Stimulated activated CD8-positive, alpha-beta memory T cell treated with anti-CD3 and anti-CD28 coated beads, Interleukin-7, amount 100 ng/mL, for 4 hours (primary cell): ENCODE results near the gene DAAM2.

Experiments
- DNase-seq, 2 donors: peaks; one replicate each; pipeline ENCODE4 v3.0.0-alpha.2; 2020; ENCODE audit warnings: low read depth in 2 of 2

The DAAM2 gene

DNA sequence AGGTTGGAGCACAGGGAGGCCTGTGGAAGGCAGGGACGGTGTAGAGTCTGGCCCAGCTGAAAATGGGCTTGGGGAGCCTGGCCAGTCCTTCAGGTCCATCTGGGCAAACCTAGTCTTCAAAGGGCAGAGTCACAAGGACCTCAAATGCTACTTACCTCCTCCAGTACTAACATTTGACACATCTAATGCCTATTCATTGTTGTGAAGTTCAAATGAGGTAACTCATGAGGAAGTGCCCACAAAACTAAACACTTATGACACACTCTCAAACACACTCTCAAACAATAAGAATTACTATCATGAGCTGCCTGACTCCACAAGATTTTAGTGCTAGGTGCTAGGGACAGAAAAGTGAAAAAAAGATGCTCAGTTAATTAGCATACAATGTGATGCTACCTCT is 27.1 kb downstream of the DAAM2 start:
- DNase-seq = no peak

DNA sequence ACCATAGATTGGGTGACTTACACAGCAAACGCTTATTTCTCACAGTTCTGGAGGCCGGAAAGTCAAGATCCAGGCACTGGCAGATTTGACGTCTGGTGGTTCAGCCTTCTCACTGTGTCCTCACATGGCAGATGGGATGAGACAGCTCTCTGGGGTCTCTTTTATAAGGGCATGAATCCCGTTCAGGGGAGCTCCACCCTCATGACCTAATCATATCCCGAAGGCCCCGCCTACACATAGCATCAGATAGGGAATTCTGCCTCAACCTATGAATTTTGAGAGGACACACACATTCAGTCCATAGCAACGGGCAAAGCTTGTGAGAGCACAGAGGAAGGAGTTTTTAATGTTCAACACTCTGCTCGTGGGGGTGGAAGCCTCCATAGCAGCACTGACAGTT is 27.5 kb downstream of the DAAM2 start:
- no peak for DNase-seq

DNA sequence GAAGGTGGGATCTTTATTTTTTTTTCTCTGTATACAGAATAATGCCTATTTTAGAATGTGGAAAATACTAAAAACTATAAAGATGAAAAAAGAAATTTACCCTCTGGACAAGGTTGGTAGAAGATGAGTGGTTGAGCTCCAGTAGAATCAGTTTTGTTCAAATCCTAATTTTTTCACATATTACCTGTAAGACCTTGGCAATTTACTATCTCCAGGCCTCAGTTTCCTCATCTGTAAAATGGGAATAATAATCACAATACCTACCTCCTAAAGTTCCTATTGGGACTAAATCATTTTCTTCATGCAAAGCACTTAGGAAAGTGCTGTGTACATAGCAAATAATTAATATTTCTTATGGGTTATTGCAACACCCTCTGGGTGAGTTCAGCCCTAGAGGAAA is 28.4 kb downstream of the DAAM2 start:
- no peak for DNase-seq

DNA sequence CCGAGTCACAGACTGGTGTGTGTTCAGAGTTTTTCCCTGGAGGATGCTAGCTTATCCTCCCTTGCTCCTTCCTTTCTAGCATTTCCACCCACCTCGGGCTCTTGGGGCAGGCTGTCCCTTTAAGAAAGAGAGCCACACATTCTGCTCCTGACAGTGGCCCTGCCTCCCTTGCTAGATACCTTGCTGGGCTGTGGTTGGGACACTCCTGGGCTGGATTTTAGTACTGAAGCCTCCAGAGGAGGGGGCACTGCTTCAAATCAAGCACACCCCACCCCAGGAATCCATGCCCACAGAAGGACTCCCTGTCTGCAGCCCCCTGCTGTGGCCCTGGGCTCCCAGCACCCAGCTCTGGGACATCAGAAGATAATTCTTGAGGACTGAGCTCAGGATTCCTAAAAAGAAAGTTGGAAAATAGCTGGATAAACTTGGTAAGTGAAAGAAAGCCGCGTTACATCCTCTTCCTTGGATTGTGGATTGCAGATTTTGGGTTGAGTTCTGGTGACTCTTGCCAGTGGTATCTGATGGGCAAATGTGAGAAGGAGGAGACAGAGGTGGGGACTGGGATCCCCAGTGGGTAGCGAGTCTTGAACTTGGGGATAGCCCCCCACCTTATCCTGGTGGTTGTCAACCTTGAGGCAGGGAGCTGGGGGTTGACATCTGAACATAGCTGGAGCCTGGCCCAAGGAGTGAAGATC is 29.0 kb downstream of the DAAM2 start:
- no peak for DNase-seq

DNA sequence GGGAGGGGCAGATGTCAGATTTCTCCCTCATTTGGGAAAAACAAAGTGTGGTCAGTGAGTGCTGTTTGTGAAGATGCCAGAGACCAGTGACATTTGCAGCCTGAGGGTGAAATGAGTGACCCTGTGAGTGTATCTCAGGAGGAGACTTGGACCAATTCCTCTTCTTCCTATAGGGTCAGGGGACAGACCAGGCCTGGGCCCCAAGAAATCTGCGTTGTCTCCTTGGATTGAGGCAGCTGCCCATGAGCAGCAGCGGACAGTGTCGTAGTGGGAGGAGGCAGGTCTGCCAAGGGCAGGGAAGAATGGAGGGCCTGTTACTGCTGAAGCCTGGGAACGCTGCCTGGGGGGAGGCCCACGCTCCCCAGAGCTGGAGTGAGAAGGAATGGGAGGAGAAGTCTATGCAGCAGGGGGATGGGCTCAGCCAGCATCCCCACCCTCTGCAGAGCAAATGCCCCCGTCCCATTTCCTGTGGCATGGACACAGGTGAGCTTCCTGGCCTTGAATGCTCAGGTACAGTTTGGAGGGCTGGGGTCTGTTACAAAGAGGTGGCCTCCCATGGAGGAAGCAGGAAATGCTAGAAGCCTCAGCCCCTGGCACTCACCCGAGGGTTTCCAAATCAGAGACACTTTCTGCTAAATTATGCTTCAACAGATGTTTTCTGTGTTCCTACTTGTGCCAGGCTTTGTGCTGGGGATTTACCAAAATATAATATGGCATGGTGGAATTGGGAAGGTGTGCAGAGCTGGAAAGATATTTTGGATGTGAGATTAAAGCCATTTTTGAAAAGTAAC is 29.8 kb downstream of the DAAM2 start:
- no peak for DNase-seq

DNA sequence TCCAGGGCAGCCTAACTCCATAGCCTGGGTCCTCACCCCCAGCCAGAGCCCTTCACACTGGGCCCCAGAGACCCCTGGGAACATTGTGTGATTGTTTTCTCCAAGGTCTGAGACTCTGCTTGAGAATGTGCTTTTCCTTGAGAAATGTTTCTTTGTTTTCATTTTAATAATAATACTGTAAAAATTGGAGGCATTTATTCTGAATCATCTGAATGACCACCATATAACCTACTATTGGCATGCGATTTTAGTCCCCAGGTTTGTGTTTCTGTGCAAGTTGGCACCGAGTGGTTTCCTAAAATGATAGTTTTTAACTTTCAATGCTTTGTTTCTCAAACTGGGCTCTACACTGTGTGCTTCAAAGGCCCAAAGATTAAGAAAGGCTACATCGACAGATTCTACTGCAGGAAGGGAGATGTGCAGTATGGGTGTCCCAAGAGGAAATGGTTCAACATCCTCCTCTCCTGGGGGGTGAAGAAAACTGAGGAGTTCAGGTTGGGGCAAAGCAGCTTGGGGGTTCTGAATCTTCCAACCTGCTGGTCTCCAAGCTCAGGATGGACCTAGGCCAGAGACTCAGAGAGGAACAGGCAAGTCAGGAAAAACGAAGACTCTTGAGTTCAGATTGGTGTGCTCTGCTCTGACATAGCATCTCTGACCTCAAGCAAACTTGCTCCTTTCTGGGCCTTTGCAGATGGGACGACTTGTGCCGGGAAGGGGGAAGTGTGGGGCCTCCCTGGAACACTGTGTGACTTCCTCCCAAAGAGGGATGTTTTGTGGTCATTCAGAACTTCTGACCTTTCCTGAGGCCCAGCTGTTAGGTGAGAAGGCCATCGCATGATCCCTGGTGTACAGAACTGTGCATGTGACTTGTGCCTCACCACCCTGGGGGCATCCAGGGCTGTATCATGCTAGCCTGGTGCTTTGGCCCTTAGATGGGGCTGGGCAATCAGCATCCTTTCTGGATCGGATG is 31.0 kb downstream of the DAAM2 start:
- DNase-seq = no peak

DNA sequence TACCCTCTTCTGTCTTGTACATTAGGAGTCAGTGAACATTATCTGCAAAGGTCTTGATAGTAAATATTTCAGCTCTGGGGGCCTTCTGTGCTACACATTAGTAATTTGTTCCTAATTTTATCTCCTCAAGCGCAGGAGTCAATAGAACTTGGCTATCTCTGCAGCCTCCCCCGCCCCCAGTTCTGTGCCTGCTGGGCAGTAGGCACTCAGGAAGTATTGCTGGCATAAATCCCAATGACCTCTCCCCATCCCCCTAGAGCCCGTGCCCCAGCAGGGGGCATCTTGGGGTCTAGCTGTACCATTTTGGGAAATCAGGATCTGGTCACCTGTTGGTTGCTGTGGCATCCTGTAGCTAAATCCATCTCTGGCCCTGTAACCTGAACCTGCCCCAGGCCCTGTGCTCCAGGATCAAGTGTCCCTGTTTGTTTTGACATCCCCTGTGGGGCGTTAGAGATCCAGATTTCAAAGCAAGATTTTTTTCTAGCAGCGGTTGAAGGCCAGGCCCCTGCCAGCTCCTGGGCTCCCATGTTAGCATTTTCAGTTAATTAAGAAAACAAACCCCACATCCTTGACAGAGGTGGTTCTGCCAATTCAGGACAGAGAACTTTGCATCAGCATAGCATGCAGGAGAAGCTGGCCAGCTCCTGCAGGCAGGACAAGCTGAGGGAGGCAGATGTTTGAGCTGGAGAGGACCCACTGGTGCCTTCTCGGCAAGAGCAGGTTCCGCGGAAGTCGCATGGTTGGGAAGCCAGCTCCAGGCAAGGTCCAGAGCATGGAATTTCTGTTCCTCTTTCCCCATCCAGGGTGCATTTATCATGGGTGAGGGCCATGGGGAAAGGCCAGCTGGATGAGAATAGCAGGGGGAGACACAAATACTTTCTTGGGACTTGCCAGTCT is 32.1 kb downstream of the DAAM2 start:
- DNase-seq = no peak

DNA sequence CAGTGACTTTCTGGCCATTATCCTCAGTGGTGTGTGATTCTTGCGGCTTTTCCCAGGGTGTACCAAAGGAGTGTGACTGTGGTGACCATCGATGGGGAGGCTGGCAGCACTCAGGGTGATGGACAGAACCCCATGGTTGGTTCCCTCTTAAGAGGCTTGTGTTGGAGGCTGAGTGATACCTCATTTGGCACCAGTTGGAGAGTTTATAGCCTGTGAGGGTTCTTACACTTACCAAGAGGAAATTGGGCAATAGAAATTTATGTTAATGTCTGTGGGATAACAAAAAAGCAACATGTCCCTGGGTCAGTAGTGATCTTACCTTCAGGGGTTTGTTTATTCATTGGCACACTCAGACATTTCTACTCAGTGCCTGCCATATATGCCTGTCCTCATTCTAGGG is 37.2 kb downstream of the DAAM2 start:
- DNase-seq = no peak

DNA sequence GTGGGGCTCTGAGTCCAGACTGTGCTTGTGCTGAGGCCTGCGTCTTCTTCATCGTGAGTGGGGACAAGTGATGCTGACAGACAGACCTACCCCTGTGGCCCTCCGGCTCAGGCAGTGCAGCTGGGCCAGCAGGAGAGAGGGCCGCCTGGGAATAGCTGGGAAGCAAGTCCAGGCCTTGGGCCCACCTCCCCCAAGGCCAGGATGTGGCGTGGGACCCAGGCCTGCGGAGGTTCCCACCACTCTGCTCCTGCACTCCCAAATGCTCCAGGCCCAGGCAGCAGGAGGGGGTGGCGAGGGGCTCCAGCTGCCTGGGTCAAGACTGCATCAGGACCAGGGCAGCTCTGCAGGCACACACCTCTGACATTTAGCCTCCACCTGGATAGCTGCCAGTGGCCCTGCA is 38.3 kb downstream of the DAAM2 start:
- DNase-seq = no peak

DNA sequence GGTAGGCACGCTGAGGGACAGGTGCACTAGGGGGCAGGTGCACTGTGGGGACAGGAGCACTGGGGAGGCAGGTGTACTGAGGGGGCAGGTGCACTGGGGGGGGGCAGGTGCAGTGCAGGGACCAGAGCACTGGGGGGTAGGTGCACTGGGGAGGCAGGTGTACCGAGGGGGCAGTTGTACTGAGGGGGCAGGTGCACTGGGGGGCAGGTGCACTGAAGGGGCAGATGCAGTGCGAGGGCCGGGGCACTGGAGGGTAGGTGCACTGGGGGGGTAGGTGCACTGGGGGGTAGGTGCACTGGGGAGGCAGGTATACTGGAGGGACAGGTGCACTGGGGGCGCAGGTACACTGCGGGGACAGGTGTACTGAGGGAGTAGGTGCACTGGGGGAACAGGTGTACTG is 39.5 kb downstream of the DAAM2 start:
- DNase-seq = no peak

DNA sequence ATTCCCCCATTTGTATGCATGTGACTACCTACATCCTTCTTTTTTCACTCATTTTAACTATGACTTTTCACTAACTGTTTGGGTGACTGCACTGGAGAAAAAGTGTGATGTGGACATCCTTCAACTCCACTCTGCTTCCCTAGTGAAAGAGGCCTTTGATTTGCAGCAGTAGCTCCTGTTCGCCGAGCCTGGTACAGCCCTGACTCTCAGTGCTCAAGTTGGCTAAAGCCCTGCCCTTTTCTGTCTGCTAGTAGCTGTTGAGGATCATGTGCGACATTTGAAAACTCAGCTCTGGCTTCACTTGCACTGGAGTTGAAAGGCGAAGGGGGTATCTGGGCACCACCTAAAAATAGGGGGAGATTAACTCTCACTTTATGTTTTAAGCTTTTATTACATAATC is 42.1 kb downstream of the DAAM2 start:
- no peak for DNase-seq

DNA sequence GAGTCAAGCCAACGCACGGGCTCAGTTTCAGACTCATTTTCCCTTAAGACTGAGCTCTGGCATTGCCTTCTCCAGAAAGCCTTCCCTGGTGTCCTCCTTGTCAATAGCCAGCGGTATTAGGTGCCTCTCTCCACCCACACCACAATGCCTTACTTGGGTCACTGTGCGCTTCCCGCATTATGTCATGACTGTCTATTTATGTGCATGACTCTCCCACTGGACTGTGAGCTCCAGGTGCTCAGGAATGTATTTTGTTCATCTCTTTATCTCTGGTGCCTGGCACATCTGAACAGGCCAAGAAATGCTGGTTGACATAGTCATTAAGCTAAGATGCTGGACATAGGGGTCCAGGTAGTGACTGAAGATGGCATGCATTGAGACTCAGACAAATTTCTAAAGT is 42.7 kb downstream of the DAAM2 start:
- no peak for DNase-seq

DNA sequence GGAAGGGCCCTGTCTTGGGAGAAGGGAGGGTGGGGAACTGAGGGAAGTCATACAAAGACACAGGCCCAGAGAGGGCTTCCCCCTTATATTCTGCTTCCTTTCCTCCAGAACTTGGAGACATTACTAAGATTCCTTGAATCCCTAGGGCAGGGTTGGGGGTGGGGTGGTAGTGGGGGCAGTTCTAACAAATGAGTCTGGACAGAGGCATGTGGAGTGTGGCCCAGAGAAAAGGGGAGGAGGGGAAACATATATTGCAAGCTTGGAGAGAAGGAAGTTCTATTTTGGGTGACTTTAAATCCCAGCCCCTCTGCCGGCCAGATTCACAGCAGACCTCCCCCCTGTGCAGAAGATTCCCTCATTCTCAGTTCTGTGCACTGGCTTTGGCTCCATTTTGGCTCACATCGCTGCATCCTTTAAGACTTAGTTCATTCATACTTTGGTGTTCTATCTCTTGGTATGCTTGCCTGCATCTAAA is 43.7 kb downstream of the DAAM2 start:
- DNase-seq = no peak

DNA sequence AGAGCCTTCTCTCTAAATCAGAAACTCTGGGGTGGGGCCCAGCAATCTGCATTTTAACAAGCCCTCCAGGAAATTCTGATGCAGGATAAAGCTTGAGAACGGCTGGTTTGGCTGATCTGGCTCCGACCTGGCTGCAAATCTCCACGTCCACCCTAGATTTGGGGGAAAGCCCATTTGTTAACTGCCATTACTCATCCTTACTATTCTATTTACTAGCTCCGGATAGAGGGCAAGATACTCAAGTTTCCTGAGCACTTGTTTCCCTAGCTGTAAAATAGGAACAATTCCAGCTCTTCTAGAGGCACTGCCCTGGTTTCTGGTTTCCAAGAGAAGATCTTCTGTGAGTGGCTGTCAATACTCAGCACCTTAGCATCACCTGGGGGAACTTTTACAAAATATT is 44.4 kb downstream of the DAAM2 start:
- no peak for DNase-seq

DNA sequence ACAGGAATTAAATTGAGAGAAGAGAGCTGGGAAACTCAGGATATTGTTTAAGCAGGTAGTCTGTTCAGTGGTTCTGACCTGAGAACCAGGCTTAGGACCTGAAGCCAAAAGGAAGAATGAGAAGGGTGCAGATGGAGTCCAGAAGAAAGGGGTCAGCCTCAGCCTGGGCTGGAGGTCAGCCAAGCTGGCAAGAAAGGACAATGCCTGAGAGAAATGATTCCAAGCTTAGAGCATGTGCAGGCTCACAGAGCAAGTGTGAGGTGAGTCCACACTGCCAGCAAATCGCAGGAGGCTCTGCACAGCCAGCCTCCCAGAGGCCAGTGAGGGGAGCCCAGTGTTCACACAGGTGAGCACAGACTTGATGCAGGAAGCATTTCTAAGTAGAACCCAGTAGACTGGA is 47.3 kb downstream of the DAAM2 start:
- no peak for DNase-seq

DNA sequence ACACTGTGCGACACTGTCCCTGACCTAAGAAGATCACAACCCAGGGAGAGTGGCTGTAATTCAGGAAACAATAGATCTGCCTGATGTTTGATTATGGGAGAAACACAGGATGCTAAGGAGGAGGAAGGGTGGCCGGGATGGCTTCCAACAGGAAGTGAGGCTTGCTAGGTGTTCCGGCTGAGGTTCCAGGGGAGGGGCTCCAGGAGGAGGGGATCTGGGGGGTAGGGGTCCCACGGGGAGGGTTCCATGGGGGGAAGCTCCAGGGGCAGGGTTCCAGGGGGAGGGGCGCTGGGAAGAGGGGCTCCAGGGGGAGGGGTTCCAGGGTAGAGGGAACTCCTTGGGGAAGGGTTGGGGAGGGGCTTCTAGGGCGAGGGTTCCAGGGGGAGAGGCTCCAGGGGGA is 48.6 kb downstream of the DAAM2 start:
- DNase-seq = no peak

DNA sequence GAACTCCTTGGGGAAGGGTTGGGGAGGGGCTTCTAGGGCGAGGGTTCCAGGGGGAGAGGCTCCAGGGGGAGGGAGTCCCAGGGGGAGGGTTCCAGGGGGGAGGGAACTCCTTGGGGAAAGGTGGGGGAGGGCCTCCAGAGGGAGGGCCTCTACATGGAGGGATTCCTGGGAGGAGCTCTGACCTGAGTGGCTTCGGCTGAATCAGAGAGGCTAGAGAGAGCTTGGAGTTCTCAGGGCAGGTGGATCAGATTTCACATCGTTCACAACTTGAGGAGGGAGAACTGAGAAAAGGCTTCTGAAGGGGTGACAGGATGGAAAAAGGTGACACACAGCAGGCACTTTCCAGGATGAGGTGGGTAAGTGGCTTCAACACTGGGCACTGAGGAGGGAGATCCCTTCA is 49.1 kb downstream of the DAAM2 start:
- DNase-seq = no peak

DNA sequence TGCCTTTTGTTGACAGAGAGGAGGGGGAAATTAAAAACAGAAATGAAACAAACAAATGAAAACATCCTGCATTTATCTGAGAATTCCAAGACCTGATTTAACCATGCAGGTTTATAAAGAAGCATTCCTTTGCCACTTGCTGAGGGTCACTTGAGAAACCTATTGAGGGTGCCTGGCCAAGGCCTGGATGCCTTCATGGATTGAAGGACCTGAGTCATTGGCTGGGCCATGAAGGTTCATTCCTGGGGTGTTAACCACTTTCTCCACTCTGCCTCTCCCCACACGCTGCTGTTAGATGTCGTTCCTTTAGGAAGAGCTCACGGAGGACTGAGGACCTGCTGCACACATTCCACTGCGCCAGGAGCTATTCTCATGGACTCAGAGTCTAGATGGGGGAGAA is 49.7 kb downstream of the DAAM2 start:
- DNase-seq = no peak

DNA sequence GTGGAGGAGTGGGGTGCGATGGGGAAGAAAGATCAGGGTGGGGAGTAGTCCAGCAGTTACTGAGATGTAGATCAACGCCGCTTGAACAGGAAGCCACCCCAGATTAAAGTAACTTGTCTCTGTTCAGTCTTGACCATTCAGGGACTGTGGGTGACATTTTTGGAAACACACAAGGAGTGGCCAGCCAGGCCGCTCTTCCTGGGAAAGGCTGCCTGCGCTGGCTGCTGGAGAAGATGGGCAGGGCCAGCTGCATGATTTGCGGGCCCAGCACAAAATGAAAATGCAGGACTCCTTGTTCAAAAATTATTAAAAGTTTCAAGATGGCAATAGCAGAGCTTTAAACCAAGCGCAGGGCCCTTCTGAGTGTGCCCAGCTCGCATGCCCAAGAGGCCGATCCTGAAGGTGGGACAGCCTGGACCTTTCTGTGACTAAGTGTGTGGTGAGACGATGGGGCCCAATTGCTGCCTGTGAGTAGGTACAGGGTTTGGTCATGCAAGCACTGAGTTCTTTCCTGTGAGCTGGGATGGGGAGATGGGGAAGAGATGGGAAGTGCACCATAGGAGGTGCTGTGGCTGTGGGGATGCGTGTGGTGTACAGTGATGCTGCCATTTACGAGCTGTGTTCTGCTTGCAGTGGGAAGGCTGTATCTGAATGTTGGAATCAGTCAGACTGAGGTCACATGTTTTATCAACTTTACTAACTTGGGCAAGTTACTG is 51.3 kb downstream of the DAAM2 start:
- DNase-seq = no peak

DNA sequence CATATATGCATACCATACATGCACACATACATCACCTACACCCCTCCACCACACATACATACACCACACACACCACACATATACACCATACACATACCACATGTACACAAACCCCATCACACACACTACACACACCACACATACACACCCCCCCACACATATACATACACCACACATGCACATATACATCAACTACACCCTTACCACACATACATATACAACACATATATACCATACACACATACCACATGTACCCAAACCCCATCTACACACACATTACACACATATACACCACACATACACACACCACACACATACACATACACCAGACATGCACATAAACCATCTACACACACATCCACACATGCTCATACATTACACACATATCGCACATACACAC is 52.7 kb downstream of the DAAM2 start:
- DNase-seq = no peak

DNA sequence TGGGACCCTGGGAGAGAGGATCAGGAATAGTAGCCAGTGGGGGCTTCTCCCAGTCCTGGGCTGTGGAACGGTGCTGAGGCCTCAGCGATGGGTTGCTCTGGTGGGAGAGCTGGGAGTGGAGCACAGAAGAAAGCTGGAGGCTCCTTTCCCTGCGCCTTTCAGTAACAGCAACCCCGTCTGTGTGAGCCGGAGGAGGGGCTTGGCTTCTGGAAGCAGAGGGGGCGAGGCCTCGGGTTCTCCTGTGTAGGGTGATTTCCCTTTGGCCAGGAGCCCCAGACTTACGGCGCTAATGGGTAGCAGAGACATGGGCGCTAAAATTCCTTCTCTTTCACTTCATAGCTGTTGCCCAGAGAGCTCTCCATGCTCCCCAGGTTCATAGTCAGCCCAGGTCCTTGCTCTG is 55.0 kb downstream of the DAAM2 start:
- no peak for DNase-seq
